GM19455 (cell line): ENCODE results near the gene ZIC4.

ENCODE experiments used
- ATAC-seq: cut with Tn5 transposase; IDR thresholded peaks from one replicate; pipeline ENCODE4 v1.9.1; 2021; ENCODE audit not compliant: unreplicated experiment

ZIC4 gene

GRCh38 chr3:147418371-147418781, 12.0 kb upstream of the ZIC4 start:
- ATAC-seq, result no peak

- ATAC-seq, result no peak
Measured at GRCh38 chr3:147417551-147418295, 11.4 kb upstream of the ZIC4 start.

- no peak for ATAC-seq
Measured at GRCh38 chr3:147416931-147417330, 10.6 kb upstream of the ZIC4 start.

- ATAC-seq, result no peak
Measured at GRCh38 chr3:147415874-147416273, 9.5 kb upstream of the ZIC4 start.

GRCh38 chr3:147415286-147415685, 8.9 kb upstream of the ZIC4 start:
- ATAC-seq, result no peak

GRCh38 chr3:147414390-147415138, 8.2 kb upstream of the ZIC4 start:
- ATAC-seq, result no peak

- ATAC-seq, result no peak
Measured at GRCh38 chr3:147413686-147414389, 7.5 kb upstream of the ZIC4 start.

- ATAC-seq, result no peak
Measured at GRCh38 chr3:147412917-147413685, 6.8 kb upstream of the ZIC4 start.

- no peak for ATAC-seq
Measured at GRCh38 chr3:147412261-147412916, 6.0 kb upstream of the ZIC4 start.

GRCh38 chr3:147411815-147412241, 5.5 kb upstream of the ZIC4 start:
- no peak for ATAC-seq

GRCh38 chr3:147411238-147411814, 5.0 kb upstream of the ZIC4 start:
- no peak for ATAC-seq

GRCh38 chr3:147410526-147411237, 4.3 kb upstream of the ZIC4 start:
- ATAC-seq, result no peak

- no peak for ATAC-seq
Measured at GRCh38 chr3:147410116-147410525, 3.8 kb upstream of the ZIC4 start.

- ATAC-seq, result no peak
Measured at GRCh38 chr3:147409143-147410115, 3.1 kb upstream of the ZIC4 start, which contains the start of gene ZIC1. TSS of gene ZIC1 (plus strand) at chr3:147409365. CDS start at chr3:147410113, 748 bp downstream.

- no peak for ATAC-seq
Measured at GRCh38 chr3:147408188-147409100, 2.1 kb upstream of the ZIC4 start.

GRCh38 chr3:147407498-147408187, 1.3 kb upstream of the ZIC4 start:
- ATAC-seq, result no peak

GRCh38 chr3:147407114-147407497, 763 bp upstream of the ZIC4 start:
- no peak for ATAC-seq
